Measurements from ENCODE around the gene CFAP61. TPM values are rescaled to one million over a fixed set of nuclear protein-coding genes. Genes with fewer than 3 reads are reported as not detected.
A peak's percentile ranks its signal among the peaks of the same experiment; 100 is the strongest.

The CFAP61 gene
- total RNA-seq, 1 donor from 2014 or later, result not detected

GRCh38 chr20:20360464-20360863 is 308.1 kb downstream of the CFAP61 start:
- H3K27ac ChIP-seq (ENCODE audit: low read depth, low read length), result no peak overlapping the region
- peak; percentile 25 for DNase-seq (ENCODE audit: low read depth)
- peaks cover 41% of the 10 kb centered on the region for H3K27me3 ChIP-seq (ENCODE audit: insufficient read depth, low read length)
- Mint-ChIP-seq H3K27me3 (ENCODE audit: low read depth, unreplicated experiment) (peaks cover 60% of the 10 kb centered on the region), H3K27ac (ENCODE audit: unreplicated experiment) (no peak overlapping the region), H3K4me3 (ENCODE audit: unreplicated experiment) (no peak overlapping the region), H3K4me1 (ENCODE audit: low read depth, unreplicated experiment) (no peaks in the 10 kb centered on the region), H3K9me3 (ENCODE audit: unreplicated experiment) (peaks cover 4% of the 10 kb centered on the region), H3K36me3 (ENCODE audit: low read depth, unreplicated experiment) (no peaks in the 10 kb centered on the region)
- H3K4me1 ChIP-seq (ENCODE audit: insufficient read depth, low read length), result no peaks in the 10 kb centered on the region
- TF ChIP-seq CTCF (IDR thresholded peaks at IDR 0.05; ENCODE audit: insufficient read depth, low read depth, low read length) (peak; percentile 83), EZH2 (IDR thresholded peaks at IDR 0.05; ENCODE audit: insufficient read depth, low read length) (no peak)
- H3K9ac ChIP-seq (ENCODE audit: low read length), result no peak overlapping the region
- H3K9me3 ChIP-seq (ENCODE audit: insufficient read depth, low read depth, low read length), result no peaks in the 10 kb centered on the region
- H4K20me1 ChIP-seq (ENCODE audit: insufficient read depth, low read length), result no peaks in the 10 kb centered on the region
- peak; percentile 59 for FAIRE-seq
- no peak overlapping the region for H2AFZ ChIP-seq (ENCODE audit: low read depth, low read length)
- H3K4me3 ChIP-seq (ENCODE audit: insufficient read depth, low read depth, low read length), result no peak overlapping the region
- H3K4me2 ChIP-seq (ENCODE audit: low read length), result no peak overlapping the region
- no peaks in the 10 kb centered on the region for H3K79me2 ChIP-seq (ENCODE audit: insufficient read depth, low read length)
- H3K36me3 ChIP-seq (ENCODE audit: insufficient read depth, low read length), result no peaks in the 10 kb centered on the region

GRCh38 chr20:20362774-20363433 is 310.6 kb downstream of the CFAP61 start:
- Histone ChIP-seq H3K4me3 (ENCODE audit: insufficient read depth, low read depth, low read length) (no peak overlapping the region), H3K4me2 (ENCODE audit: low read length) (no peak overlapping the region), H3K36me3 (ENCODE audit: insufficient read depth, low read length) (no peaks in the 10 kb centered on the region), H3K9me3 (ENCODE audit: insufficient read depth, low read depth, low read length) (no peaks in the 10 kb centered on the region), H3K9ac (ENCODE audit: low read length) (no peak overlapping the region), H3K27me3 (ENCODE audit: insufficient read depth, low read length) (peaks cover 57% of the 10 kb centered on the region), H2AFZ (ENCODE audit: low read depth, low read length) (no peak overlapping the region), H3K27ac (ENCODE audit: low read depth, low read length) (no peak overlapping the region), H4K20me1 (ENCODE audit: insufficient read depth, low read length) (no peaks in the 10 kb centered on the region), H3K4me1 (ENCODE audit: insufficient read depth, low read length) (no peaks in the 10 kb centered on the region), H3K79me2 (ENCODE audit: insufficient read depth, low read length) (no peaks in the 10 kb centered on the region)
- FAIRE-seq (no peak), DNase-seq (ENCODE audit: low read depth) (no peak)
- TF ChIP-seq CTCF (IDR thresholded peaks at IDR 0.05; ENCODE audit: insufficient read depth, low read depth, low read length) (no peak), EZH2 (IDR thresholded peaks at IDR 0.05; ENCODE audit: insufficient read depth, low read length) (no peak)
- Mint-ChIP-seq H3K4me1 (ENCODE audit: low read depth, unreplicated experiment) (no peaks in the 10 kb centered on the region), H3K27ac (ENCODE audit: unreplicated experiment) (no peak overlapping the region), H3K4me3 (ENCODE audit: unreplicated experiment) (no peak overlapping the region), H3K9me3 (ENCODE audit: unreplicated experiment) (peaks cover 4% of the 10 kb centered on the region), H3K36me3 (ENCODE audit: low read depth, unreplicated experiment) (no peaks in the 10 kb centered on the region), H3K27me3 (ENCODE audit: low read depth, unreplicated experiment) (peaks cover 71% of the 10 kb centered on the region)

- H3K36me3 Mint-ChIP-seq (ENCODE audit: low read depth, unreplicated experiment), result no peaks in the 10 kb centered on the region
- no peaks in the 10 kb centered on the region for H3K4me1 ChIP-seq (ENCODE audit: insufficient read depth, low read length)
- peaks cover 4% of the 10 kb centered on the region for H3K9me3 Mint-ChIP-seq (ENCODE audit: unreplicated experiment)
- H2AFZ ChIP-seq (ENCODE audit: low read depth, low read length), result no peak overlapping the region
- no peaks in the 10 kb centered on the region for H4K20me1 ChIP-seq (ENCODE audit: insufficient read depth, low read length)
- no peaks in the 10 kb centered on the region for H3K36me3 ChIP-seq (ENCODE audit: insufficient read depth, low read length)
- no peaks in the 10 kb centered on the region for H3K79me2 ChIP-seq (ENCODE audit: insufficient read depth, low read length)
- H3K4me1 Mint-ChIP-seq (ENCODE audit: low read depth, unreplicated experiment), result no peaks in the 10 kb centered on the region
- H3K27ac ChIP-seq (ENCODE audit: low read depth, low read length), result no peak overlapping the region
- no peaks in the 10 kb centered on the region for H3K9me3 ChIP-seq (ENCODE audit: insufficient read depth, low read depth, low read length)
- peaks cover 68% of the 10 kb centered on the region for H3K27me3 Mint-ChIP-seq (ENCODE audit: low read depth, unreplicated experiment)
- peaks cover 57% of the 10 kb centered on the region for H3K27me3 ChIP-seq (ENCODE audit: insufficient read depth, low read length)
- no peak overlapping the region for H3K4me2 ChIP-seq (ENCODE audit: low read length)
- no peak for FAIRE-seq
- no peak for DNase-seq (ENCODE audit: low read depth)
- H3K4me3 ChIP-seq (ENCODE audit: insufficient read depth, low read depth, low read length), result no peak overlapping the region
- H3K9ac ChIP-seq (ENCODE audit: low read length), result no peak overlapping the region
- no peak for TF ChIP-seq CTCF (IDR thresholded peaks at IDR 0.05; ENCODE audit: insufficient read depth, low read depth, low read length)
- TF ChIP-seq EZH2 (IDR thresholded peaks at IDR 0.05; ENCODE audit: insufficient read depth, low read length), result peak; percentile 53
- no peak overlapping the region for H3K27ac Mint-ChIP-seq (ENCODE audit: unreplicated experiment)
- H3K4me3 Mint-ChIP-seq (ENCODE audit: unreplicated experiment), result no peak overlapping the region
Observed at GRCh38 chr20:20363434-20363798, 311.1 kb downstream of the CFAP61 start.

All from astrocyte (in vitro differentiated cells and primary cell).